ENCODE results near the gene B3GALT6. TPM values are rescaled to one million over a fixed set of nuclear protein-coding genes. Genes with fewer than 3 reads are reported as not detected.

Gene B3GALT6
- total RNA-seq, result 11.0 TPM

- no peaks in the 10 kb centered on the region for H3K9me3 ChIP-seq
- no peak for DNase-seq (ENCODE audit: extremely low spot score in 2 of 2)
- H3K36me3 ChIP-seq, result peaks cover 0 to 16% of the 10 kb centered on the region in 2 donors
- H3K27ac ChIP-seq, result peak within 1 kb of the TSS; percentile 86
- peaks cover 49% of the 10 kb centered on the region for H3K4me1 ChIP-seq
- no peaks in the 10 kb centered on the region for H3K27me3 ChIP-seq
- TF ChIP-seq CTCF (IDR thresholded peaks at IDR 0.05) (no peak), POLR2A (IDR thresholded peaks at IDR 0.05) (peak in 1 of 2 donors; percentile 12), POLR2AphosphoS5 (IDR thresholded peaks at IDR 0.05; ENCODE audit: insufficient read depth in 1 of 2, low read depth in 1 of 2) (no peak)
- peak within 1 kb of the TSS; percentile 80 to 94 for H3K4me3 ChIP-seq
- intact Hi-C loops (cut with DNase I), result loop anchor here (10.0 kb wide), 1 partner anchor 108 kb away; no protein-coding TSS in a partner anchor
Measured at GRCh38 chr1:1232208-1232795, at the start of gene B3GALT6. B3GALT6 (plus strand) TSS chr1:1232237; CDS start chr1:1232279, 42 bp downstream.

GRCh38 chr1:1182491-1183220 lies 49.4 kb upstream of the B3GALT6 start:
- peaks cover 4% of the 10 kb centered on the region for H3K27me3 ChIP-seq
- H3K4me1 ChIP-seq, result no peaks in the 10 kb centered on the region
- TF ChIP-seq CTCF (IDR thresholded peaks at IDR 0.05) (no peak), POLR2A (IDR thresholded peaks at IDR 0.05) (no peak), POLR2AphosphoS5 (IDR thresholded peaks at IDR 0.05; ENCODE audit: insufficient read depth in 1 of 2, low read depth in 1 of 2) (no peak)
- DNase-seq (ENCODE audit: extremely low spot score in 2 of 2), result no peak
- no peak overlapping the region for H3K27ac ChIP-seq
- no peaks in the 10 kb centered on the region for H3K9me3 ChIP-seq
- H3K36me3 ChIP-seq, result no peaks in the 10 kb centered on the region
- H3K4me3 ChIP-seq, result no peak overlapping the region
- intact Hi-C loops (cut with DNase I), result no loop called here

GRCh38 chr1:1183221-1183747 lies 48.8 kb upstream of the B3GALT6 start:
- peaks cover 4% of the 10 kb centered on the region for H3K27me3 ChIP-seq
- no peaks in the 10 kb centered on the region for H3K9me3 ChIP-seq
- TF ChIP-seq CTCF (IDR thresholded peaks at IDR 0.05) (no peak), POLR2A (IDR thresholded peaks at IDR 0.05) (no peak), POLR2AphosphoS5 (IDR thresholded peaks at IDR 0.05; ENCODE audit: insufficient read depth in 1 of 2, low read depth in 1 of 2) (no peak)
- H3K4me3 ChIP-seq, result no peak overlapping the region
- H3K36me3 ChIP-seq, result no peaks in the 10 kb centered on the region
- no peaks in the 10 kb centered on the region for H3K4me1 ChIP-seq
- intact Hi-C loops (cut with DNase I), result no loop called here
- no peak overlapping the region for H3K27ac ChIP-seq
- DNase-seq (ENCODE audit: extremely low spot score in 2 of 2), result no peak

GRCh38 chr1:1183833-1184775 lies 47.9 kb upstream of the B3GALT6 start:
- TF ChIP-seq CTCF (IDR thresholded peaks at IDR 0.05) (no peak), POLR2AphosphoS5 (IDR thresholded peaks at IDR 0.05; ENCODE audit: insufficient read depth in 1 of 2, low read depth in 1 of 2) (no peak), POLR2A (IDR thresholded peaks at IDR 0.05) (no peak)
- no peaks in the 10 kb centered on the region for H3K36me3 ChIP-seq
- no peak overlapping the region for H3K4me3 ChIP-seq
- H3K4me1 ChIP-seq, result no peaks in the 10 kb centered on the region
- no peak for DNase-seq (ENCODE audit: extremely low spot score in 2 of 2)
- H3K27me3 ChIP-seq, result peaks cover 4% of the 10 kb centered on the region
- H3K9me3 ChIP-seq, result no peaks in the 10 kb centered on the region
- intact Hi-C loops (cut with DNase I), result no loop called here
- no peak overlapping the region for H3K27ac ChIP-seq
